GM18499 (cell line): ENCODE results near the gene SSU72.
"Not testable (repeated sequence)": the region's sequence is repeated elsewhere in the genome, so short reads cannot be mapped to it uniquely, and the experiment has no call there.

ENCODE experiments used
- ATAC-seq: cut with Tn5 transposase; IDR thresholded peaks from one replicate; pipeline ENCODE4 v1.9.1; 2021; ENCODE audit warnings: moderate number of reproducible peaks; ENCODE audit not compliant: insufficient read depth, unreplicated experiment

Gene SSU72

DNA sequence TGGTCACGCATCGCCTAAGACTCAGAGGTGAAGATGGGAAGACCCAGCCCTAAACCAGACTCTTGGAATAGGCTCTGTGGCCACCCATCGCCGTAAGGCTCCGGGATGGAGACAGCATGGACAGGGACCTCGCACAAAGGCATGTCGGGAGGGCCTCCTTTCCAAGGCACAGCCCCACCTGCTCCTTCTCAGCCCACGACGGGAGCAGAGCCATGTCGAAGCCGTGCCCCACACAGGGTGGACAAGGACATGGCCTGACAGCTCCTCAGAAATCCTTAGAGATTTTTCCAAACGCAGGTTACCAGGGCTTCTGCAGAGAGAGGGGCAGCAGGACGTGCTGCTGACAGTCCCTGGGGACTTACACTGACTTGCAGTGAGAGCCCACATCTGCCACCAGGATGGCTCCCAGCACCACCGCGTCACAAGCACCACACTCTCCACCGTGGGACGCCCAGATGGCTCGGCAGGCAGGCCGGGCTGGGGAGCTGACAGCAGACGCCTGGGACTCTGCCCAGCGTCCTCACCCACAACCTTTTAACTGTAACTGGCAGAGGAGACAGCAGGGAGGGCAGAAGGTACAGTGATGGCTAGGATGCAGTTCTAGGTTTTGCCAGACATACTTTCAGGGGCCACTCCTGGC is 12.0 kb downstream of the SSU72 start:
- ATAC-seq: no peak

DNA sequence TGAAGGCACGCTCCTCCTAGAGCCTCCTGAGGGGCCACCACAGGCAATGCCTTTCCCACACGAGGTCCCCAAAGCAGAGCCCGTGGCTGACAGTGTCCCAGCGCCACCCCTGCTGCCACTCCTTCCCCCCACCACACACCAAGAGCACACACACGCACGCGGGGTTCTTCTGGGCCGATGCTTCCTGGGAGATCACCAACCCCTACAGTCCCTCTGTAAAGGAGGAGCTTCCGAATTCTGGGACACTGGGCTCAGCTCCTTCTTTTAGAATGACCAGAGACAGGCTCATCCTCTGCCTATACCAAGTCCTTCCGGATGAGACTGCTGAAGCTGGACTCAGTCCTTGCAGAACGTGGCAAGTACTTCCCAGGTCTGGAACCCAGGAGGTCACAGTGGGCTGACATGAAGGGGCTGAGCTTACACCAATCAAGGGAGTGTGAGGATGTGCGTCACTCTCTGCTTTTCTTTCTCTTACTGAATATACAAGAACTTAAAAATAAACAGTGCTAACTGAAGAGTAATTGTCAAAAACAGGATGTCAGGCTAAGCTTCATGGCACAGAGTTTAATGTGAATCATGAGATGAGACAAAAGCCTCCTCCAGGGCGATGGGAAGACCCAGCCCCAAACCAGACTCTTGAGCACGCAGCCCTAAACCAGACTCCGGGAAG is 12.7 kb downstream of the SSU72 start:
- ATAC-seq: no peak

DNA sequence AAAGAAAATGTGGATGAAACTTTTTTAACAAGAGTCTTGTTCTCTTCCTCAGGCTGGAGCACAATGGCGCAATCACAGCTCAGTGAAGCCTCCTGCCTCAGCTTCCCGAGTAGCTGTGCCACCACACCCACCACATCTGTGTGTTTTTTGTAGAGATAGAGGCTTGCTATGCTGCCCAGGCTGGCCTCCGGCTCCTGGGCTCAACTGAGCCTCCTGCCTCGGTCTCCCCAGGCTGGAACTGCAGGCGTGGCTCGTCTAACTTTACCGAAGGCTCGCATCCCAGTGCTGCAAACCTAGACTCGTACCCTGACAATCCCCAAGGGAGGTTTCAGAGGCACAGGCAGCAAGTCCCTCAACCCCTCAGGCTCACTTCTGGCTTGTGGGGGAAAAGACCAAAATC is 14.5 kb downstream of the SSU72 start:
- ATAC-seq: no peak

DNA sequence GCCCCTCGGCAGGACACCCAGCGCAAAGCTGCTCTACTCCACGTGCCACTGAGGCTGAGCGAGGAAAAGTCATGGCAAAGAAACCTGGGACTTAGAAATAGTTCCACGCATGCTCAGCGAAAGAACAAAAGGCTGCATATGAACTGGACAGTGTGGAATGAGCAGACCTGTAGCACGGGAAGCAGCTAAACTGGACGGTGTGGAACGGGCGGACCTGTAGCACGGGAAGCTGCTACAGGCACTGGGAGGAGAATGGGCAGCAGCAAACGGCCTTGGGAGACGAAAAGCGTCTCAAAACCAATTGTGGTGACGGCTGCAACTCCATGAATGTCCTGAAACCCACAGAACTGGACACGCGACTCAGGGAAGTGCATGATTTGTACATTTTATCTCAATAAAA is 15.6 kb downstream of the SSU72 start:
- ATAC-seq: no peak

DNA sequence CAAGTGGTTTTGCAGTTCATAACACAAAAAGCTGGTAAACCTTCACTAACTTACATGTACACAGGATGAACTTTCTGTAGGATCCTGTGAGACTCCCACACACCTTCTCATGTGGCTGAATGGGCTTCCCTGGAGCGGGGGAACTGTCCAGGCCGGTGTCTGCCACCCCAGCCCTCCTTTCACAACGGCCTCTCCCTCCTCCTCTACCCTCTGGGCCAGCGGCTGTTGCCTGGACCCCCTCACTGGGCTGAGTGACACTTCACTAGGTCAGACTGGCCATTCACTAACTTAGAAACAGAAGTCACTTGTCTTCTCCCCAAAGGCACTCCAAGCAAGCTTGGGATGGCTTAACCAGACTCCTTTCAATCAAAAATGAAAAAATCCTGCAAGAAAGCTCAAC is 16.1 kb downstream of the SSU72 start:
- no peak for ATAC-seq

DNA sequence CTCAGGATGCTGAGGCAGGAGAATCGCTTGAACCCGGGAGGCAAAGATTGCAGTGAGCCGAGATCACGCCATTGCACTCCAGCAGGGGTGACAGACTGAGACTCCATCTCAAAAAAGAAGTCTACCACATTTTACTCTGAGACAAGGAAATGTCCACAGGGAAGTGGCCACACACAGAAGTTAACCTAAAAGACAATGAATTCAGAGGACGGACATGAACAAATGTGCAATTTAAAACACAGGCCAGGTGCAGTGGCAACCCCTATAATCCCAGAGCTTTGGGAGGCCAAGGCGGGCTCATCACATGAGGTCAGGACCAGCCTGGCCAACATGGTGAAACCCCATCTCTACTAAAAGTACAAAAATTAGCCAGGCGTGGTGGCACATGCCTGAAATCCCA is 17.0 kb downstream of the SSU72 start:
- not testable (repeated sequence) for ATAC-seq

DNA sequence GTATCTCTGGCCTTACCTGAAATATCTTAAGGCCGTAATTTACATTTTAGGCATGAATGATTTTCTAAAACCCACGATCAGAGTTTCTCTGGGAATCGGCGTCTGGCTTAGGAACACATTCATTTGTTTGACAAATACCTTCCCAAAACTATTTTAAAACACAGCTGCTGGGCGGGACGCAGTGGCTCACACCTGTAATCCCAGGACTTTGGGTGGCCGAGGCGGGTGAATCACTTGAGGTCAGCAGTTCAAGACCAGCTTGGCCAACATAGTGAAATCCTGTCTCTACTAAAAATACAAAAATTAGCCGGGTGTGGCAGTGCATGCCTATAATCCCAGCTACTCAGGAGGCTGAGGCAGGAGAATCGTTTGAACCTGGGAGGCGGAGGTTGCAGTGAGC is 17.7 kb downstream of the SSU72 start:
- ATAC-seq: not testable (repeated sequence)

DNA sequence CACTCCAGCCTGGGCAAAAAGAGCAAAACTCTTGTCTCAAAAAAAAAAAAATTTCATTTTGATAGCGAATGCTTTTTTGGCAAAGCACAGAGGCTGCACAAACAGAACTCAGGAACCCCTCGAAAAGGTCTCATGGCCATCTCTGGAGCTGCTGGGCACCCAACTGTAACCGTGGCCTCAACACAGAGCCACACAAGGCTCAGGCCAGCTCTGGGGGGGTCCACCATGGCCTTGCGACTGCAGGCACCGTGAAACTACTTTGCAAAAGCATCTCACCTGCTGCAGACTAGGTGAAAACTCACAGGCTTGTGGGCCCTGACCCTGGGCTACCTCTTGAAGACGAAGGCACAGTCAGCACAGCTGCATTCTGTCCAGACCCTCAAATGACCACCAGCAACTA is 18.2 kb downstream of the SSU72 start:
- ATAC-seq: no peak

DNA sequence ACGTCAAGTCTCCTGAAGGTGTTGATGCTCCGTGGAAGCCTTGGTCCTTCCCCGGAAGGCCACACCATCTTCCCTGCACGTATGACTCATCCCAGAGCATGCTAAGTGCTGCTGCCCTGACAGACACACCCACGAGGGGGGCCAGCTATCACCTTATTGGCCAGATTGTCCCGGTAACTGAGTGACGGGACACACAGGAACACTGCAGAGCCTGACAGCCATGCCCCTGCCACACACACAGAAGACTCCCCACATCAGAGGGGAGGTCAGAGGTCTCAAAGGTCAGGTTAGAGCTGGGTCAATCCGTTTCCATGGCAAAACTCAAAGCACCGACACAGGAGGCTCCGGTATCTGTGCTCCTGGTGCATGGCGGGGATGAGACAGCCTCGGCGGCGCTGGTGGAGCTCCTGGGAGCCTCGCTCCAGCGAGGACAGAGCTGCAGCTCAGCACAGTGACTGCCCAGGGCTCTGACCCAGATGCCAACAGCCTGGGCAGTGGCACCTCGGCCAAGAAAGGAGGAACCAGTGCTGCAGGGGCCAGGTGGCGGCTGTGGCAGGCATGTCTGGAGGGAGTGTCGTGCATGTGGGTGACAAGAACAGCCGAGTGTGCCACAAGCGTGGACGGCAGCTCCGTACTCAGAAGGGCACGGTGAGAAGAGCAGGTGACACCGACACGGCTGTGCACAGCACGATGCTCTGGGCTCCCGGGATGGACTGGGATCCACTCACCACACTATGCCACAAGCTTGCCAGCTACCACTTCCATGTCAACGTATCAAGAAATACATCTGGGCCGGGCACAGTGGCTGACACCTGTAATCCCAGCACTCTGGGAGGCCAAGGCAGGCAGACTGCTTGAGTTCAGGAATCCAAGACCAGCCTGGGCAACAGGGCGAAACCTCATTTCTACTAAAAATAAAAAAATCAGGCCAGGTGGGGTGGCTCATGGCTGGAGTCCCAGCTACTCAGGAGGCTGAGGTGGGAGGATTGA is 19.4 kb downstream of the SSU72 start:
- ATAC-seq: no peak

DNA sequence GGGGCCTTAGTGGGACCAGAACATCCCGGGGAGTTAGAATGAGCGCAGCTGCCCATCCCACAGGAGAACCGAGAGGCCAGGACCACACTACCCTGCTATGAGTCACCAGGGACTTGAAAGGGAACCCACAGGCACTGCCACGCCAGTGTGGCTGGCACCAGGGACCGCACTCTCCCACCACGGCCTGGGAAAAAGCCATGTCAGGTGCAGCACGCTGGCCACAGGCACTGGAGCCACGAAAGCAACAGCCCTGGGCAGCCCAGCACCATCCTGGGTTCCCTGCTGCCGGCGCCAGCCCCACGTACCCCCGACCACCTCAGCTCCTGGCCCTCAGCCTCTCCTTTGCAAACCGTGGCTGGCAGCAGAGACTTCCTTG is 20.1 kb downstream of the SSU72 start:
- ATAC-seq: no peak

DNA sequence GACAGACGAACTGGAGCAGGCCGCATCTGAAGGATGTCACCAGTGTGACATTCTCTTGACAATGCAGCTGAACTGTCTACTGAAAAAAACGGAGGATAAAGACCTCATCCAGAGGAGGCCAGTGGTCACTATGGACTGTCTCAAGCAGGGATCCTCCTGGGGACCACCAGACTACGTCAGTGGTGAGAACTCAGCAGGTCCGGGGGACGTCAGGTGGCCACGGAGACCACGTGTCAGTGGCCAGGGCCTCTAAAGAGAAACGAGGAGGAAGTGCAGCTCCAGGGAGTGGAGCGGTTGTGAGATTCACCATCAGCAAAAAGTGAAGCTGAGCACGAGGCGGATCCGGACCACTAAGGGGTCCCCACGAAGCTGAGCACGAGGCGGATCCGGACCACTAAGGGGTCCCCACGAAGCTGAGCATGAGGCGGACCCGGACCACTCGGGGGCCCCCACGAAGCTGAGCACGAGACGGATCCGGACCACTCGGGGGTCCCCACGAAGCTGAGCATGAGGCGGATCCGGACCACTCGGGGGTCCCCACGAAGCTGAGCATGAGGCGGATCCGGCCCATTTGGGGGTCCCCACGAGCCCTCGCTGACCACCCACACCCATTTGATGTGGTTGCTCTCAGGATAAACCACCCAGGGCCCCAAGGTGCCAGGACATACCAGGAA is 20.7 kb downstream of the SSU72 start:
- no peak for ATAC-seq

DNA sequence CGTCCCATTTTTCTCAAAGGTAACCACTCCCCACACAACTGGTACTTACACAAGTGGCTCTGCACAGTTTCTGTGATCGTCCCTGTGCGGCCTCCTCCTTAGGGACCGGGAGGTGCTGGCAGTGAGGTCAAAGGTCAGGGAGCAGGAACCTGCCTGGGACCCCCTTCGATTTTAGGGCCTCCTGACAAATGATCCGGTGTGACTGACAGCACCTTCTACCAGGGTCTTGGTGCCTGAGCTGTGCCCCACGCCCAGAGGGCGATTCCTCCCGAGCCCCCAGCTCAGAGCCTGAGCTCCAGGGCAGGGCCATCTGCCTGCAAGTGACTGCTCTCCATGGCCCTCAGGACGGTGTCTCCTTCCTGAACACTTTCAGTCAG is 22.4 kb downstream of the SSU72 start:
- ATAC-seq: no peak

DNA sequence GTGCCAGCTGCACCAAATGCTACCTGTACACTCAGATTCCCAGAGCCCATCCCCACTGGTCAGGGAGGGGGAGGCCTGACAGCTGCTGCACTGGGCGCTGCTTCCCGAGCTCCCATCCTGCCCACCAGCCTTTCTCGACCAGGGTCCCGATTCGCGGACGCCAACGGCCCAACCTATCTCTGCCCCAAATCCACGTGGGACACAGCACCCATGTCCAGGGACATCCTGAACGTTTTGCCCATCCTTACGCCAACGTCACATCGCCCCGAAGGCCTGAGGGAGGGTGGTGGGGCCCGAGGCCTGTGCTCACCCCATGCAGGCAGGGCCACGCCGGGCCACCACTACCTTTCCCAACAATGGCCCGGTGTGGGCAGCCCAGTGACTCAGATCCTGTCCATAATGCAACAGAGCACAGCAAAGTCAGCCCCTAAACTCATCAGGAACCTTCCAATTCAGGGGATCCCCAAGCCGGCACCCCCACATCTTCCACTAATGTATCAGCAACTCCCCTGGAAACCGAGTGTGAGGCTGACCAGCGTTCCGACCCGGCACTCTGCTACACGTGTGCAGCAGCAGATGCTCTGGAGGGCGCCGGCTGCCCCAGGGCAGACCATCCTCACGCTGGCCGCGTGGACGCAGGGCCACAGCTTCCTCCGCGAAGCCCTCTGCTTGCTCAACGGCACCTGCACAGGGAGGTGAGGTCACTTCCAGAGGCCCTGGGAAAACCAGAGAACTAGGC is 23.0 kb downstream of the SSU72 start:
- ATAC-seq: no peak

DNA sequence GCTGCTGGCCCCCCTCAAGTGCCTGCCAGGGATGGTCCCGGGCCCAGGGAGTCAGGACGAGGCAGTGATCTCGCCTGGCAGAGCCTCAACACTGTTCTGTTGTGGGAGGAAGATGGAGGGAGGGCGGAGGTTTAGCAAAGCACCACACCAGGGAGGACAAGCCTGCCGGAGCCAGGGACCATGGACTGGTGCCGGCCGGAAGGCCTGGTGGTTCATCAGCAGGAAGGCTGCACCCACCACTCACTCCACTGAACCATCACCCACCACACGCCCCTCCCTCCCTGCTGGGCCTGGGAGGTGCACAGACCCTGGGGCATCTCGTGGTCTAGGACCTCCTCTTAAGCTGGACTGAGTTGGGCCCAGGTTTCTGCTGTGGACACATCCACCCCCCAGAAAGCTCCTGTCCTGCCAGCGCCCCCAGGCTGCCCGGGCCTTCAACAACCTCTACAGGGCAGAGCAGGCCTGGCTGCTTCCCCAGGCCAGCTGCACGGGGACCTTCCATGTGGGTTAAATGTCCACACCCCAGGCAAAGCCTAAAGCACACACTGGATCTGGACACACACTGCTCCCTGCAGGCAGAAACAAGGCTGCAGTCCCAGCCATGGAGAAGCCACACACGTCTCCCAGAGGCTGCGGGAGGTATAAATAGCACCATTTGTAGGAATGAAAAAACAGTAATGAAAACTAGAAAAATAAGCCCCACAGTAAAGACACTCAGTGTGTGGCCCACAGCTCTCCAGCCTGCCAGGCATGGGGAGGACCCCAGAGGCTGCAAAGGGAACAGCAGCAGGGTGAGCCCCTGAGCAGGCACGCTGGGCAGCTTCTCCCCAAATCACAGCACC is 23.9 kb downstream of the SSU72 start:
- no peak for ATAC-seq

DNA sequence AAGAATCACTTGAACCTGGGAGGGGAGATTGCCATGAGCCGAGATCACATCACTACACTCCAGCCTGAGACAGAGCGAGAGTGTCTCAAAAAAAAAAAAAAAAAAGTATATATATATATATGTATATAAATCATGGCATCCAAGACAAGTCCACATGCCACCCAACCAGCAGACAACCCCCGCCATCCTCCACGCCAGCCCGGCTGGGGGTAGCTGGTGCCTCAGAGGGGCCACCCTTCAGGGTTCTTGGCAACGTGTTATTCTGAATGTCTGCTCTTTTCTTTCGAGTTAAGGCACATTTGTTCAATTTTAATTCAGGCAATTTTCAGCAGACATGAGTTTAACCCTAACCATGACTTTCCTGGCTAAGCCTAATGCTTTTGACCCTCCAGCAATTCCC is 24.6 kb downstream of the SSU72 start:
- no peak for ATAC-seq

DNA sequence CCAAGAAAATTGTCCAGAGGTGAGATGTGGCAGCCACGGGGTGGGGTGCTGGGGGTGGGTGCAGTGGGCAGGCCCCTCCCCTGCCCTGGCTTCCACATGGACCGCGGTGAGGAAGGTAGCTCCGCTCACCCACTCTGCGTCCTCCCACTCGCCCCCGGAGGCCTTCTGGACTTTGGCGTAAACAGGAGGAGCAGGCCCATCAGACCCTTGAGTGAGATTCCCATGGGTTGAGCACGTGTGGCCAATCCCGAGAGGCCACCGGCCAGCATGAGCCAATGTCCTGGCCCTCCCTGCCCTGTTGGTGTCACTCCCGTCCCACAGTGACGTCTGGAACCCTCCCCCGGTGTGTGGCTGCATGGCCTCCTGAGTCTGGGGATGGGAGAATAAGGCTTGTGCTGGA is 26.1 kb downstream of the SSU72 start:
- ATAC-seq: no peak

DNA sequence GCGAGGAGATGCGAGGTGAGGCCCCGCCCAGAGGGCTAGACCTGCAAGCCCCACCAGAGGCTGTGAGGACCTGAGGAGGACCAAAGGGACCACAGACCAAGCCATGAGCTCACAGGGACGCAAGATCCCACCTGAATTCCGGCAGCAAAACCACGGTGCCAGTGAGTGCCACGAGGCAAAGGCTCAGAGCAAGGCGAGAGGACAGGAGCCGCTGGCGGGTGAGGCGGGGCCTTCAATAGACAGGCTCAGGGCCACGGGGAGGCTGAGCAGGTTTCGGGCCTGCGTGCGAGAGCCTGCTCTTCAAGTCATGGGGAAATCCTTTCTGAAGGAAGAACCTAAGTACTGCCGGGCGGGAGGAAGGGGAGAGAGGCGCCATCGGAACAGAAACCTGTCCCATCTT is 27.2 kb downstream of the SSU72 start:
- no peak for ATAC-seq

DNA sequence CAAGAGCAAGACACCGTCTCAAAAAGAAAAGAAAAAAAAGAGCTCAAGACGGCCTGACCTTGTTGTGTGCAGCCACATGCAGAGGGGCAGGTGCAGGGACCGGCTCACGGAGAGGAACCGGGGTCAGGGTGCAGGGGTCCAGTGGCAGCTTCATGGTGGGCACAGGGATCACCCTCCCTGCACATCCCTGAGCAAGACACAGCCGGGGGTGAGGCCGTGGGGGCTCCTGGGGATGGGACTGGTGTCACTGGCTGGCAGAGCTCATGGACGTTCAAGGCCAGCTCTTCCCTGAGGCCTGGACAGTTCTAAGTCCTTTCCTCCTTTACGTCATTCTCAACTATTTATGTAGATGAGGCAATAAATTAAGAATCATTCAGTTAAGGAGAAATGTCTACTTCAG is 27.7 kb downstream of the SSU72 start:
- ATAC-seq: no peak
